IPS DF 4.7 (cell line): ENCODE data around the gene TRPC3.
A peak's percentile ranks its signal among the peaks of the same experiment; 100 is the strongest.
"Not testable (repeated sequence)": the region's sequence is repeated elsewhere in the genome, so short reads cannot be mapped to it uniquely, and the experiment has no call there.

ENCODE experiments used
- DNase-seq: peaks from one replicate; pipeline ENCODE4 v3.0.0-alpha.2; 2013; ENCODE audit warnings: low spot score; ENCODE audit errors: extremely low read depth

TRPC3 gene

GRCh38 chr4:121950212-121950679 is 1.6 kb downstream of the TRPC3 start:
- peak; percentile 30 for DNase-seq

- DNase-seq: no peak
These were observed 5.2 kb downstream of the TRPC3 start for GRCh38 chr4:121946644-121947043.

GRCh38 chr4:121943941-121944340 is 7.9 kb downstream of the TRPC3 start:
- peak; percentile 38 for DNase-seq

- no peak for DNase-seq
These were observed 12.2 kb downstream of the TRPC3 start for GRCh38 chr4:121939690-121940089.

GRCh38 chr4:121938282-121939092 is 13.4 kb downstream of the TRPC3 start:
- DNase-seq: no peak

GRCh38 chr4:121936101-121936500 is 15.8 kb downstream of the TRPC3 start:
- no peak for DNase-seq

- no peak for DNase-seq
These were observed 17.2 kb downstream of the TRPC3 start for GRCh38 chr4:121934635-121935034.

GRCh38 chr4:121932212-121932974 is 19.5 kb downstream of the TRPC3 start:
- DNase-seq: no peak

- no peak for DNase-seq
These were observed 21.6 kb downstream of the TRPC3 start for GRCh38 chr4:121930304-121930703.

- no peak for DNase-seq
These were observed 23.9 kb downstream of the TRPC3 start for GRCh38 chr4:121927948-121928347.

GRCh38 chr4:121926490-121926889 is 25.4 kb downstream of the TRPC3 start:
- not testable (repeated sequence) for DNase-seq

GRCh38 chr4:121923306-121923705 is 28.6 kb downstream of the TRPC3 start:
- no peak for DNase-seq

GRCh38 chr4:121913667-121914066 is 38.2 kb downstream of the TRPC3 start:
- no peak for DNase-seq

- DNase-seq: no peak
These were observed 43.5 kb downstream of the TRPC3 start for GRCh38 chr4:121908346-121908745.

- peak; percentile 25 for DNase-seq
These were observed 51.5 kb downstream of the TRPC3 start for GRCh38 chr4:121900132-121900983.

GRCh38 chr4:121898150-121898549 is 53.7 kb downstream of the TRPC3 start:
- no peak for DNase-seq

GRCh38 chr4:121888134-121888533 is 63.7 kb downstream of the TRPC3 start:
- no peak for DNase-seq

- no peak for DNase-seq
These were observed 66.7 kb downstream of the TRPC3 start for GRCh38 chr4:121885115-121885514.

GRCh38 chr4:121881158-121881557 is 70.7 kb downstream of the TRPC3 start:
- no peak for DNase-seq

- DNase-seq: no peak
These were observed 72.7 kb downstream of the TRPC3 start for GRCh38 chr4:121879135-121879534.

GRCh38 chr4:121877041-121877773 is 74.7 kb downstream of the TRPC3 start:
- DNase-seq: no peak
